ENCODE results near the gene KHSRP. TPM values are rescaled to one million over a fixed set of nuclear protein-coding genes. Genes with fewer than 3 reads are reported as not detected.

The KHSRP gene
- total and polyA plus RNA-seq, 2 of the 4 experiments (the other 2 are of a cell fraction), result 31.9 to 93.7 TPM

- WGBS, 2 experiments (ENCODE audit: extremely low coverage in 2 of 2, insufficient read length in 1 of 2), result 95% methylated on average over 12 of the region's 19 CpGs; no CpG with 5 or more reads in 1 of the 2 experiments
- ATAC-seq (ENCODE audit: low read depth) (no peak), DNase-seq (no peak)
- ChIA-PET CTCF (no interaction called here), POLR2A (ENCODE audit: unreplicated experiment) (no interaction called here)
- no peak overlapping the region for H4K91ac ChIP-seq (ENCODE audit: insufficient read depth, low read depth, low read length)
- no peaks in the 10 kb centered on the region for H3K79me1 ChIP-seq (ENCODE audit: low read depth in 1 of 2, low read length in 2 of 2)
- no peak overlapping the region for H3K18ac ChIP-seq (ENCODE audit: low read depth, low read length)
- no peaks in the 10 kb centered on the region for H3K9me1 ChIP-seq (ENCODE audit: insufficient read depth, low read length)
- H2BK5ac ChIP-seq (ENCODE audit: low read depth, low read length, poor library complexity, severe bottlenecking), result no peak overlapping the region
- no peak for TF ChIP-seq FOS (IDR thresholded peaks at IDR 0.05; ENCODE audit: low read depth, low read length)
- no peak for TF ChIP-seq USF2 (IDR thresholded peaks at IDR 0.05; ENCODE audit: low read depth, low read length)
- TF ChIP-seq NFE2L2 (IDR thresholded peaks at IDR 0.05; ENCODE audit: low read depth, low read length), result no peak
- TF ChIP-seq MAZ (IDR thresholded peaks at IDR 0.05; ENCODE audit: borderline replicate concordance, low read depth, low read length), result no peak
- no peak for TF ChIP-seq RFX5 (IDR thresholded peaks at IDR 0.05; ENCODE audit: low read depth, low read length)
- no peak for TF ChIP-seq RAD21 (IDR thresholded peaks at IDR 0.05; ENCODE audit: low read length)
- TF ChIP-seq MXI1 (IDR thresholded peaks at IDR 0.05; ENCODE audit: borderline replicate concordance, low read depth, low read length), result no peak
- H3K9ac ChIP-seq (ENCODE audit: low read depth, low read length), result no peak overlapping the region
- in situ Hi-C loops (cut with MboI; ENCODE audit: low sequenced_read_pairs) (no loop called here), intact Hi-C loops (cut with micrococcal nuclease) (loop anchor here (10.0 kb wide), 1 partner anchor 657 kb away; the partner anchor contains the start of gene DUS3L), dilution Hi-C loops (cut with HindIII; ENCODE audit: low sequenced_read_pairs, unreplicated experiment) (no loop called here)
- no peak overlapping the region for H3K27ac ChIP-seq (ENCODE audit: insufficient read depth, low read length)
- no peak overlapping the region for H2BK15ac ChIP-seq (ENCODE audit: low read depth, low read length)
- no peak overlapping the region for H3K23ac ChIP-seq (ENCODE audit: low read depth, low read length)
- H2AK5ac ChIP-seq (ENCODE audit: low read depth, low read length), result no peak overlapping the region
- peaks cover 10% of the 10 kb centered on the region; the same call in 1 of the 2 replicates for H3K9me3 ChIP-seq (ENCODE audit: control insufficient read depth, insufficient read depth, low read length)
- no TSS peak for BruUV-seq (replicated peaks)
- H3K14ac ChIP-seq (replicated peaks; ENCODE audit: low read depth, low read length), result no peak overlapping the region
- no peak overlapping the region for H3K56ac ChIP-seq (ENCODE audit: extremely low read depth, insufficient read depth, low read length)
- H4K5ac ChIP-seq (ENCODE audit: low read depth, low read length), result no peak overlapping the region
- no peak overlapping the region for H2AK9ac ChIP-seq (replicated peaks; ENCODE audit: low read depth, low read length, poor library complexity)
- no peak overlapping the region for H2BK120ac ChIP-seq (ENCODE audit: low read depth, low read length)
- peaks cover 16% of the 10 kb centered on the region for H3K36me3 ChIP-seq (ENCODE audit: control insufficient read depth, insufficient read depth, low read length)
- H3K4me2 ChIP-seq (ENCODE audit: low read depth, low read length), result no peak overlapping the region
- no peaks in the 10 kb centered on the region for H3K4me1 ChIP-seq (ENCODE audit: control insufficient read depth, insufficient read depth, low read length)
- no peak overlapping the region for H3K4me3 ChIP-seq (ENCODE audit: insufficient read depth, low read depth, low read length)
- H3K27me3 ChIP-seq (ENCODE audit: control insufficient read depth, insufficient read depth, low read length), result no peaks in the 10 kb centered on the region
- H2BK20ac ChIP-seq (ENCODE audit: low read depth, low read length), result no peak overlapping the region
- no peaks in the 10 kb centered on the region for H4K20me1 ChIP-seq (ENCODE audit: insufficient read depth, low read length)
- H4K8ac ChIP-seq (ENCODE audit: low read depth in 2 of 2, low read length in 2 of 2), result no peak overlapping the region
- H2AFZ ChIP-seq (replicated peaks; ENCODE audit: low read length, poor library complexity), result no peak overlapping the region
- no peak overlapping the region for H3K4ac ChIP-seq (ENCODE audit: low read depth, low read length)
Observed at GRCh38 chr19:6452223-6452614, 27.6 kb upstream of the KHSRP start.

Data from IMR-90 (cell line).